ENCODE results near the gene ELN.

The ELN gene

DNA sequence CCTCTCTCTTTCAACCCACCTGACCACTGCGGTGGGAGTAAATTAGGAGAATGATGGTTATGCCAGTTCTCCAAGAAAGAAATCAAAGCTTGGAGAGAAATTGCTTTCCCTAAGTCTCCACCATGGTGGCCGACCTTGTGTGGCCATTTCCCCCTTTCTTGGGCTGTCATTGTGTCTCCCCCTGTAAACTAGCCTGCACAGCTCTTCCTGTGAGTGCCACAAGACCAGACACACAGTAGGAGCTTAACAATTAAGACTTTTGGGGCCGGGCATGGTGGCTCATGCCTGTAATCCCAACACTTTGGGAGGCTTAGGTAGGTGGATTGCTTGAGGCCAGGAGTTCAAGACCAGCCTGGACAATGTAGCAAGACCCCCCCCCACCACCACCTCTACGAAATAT lies 36.7 kb downstream of the ELN start:
- DNase-seq: no peak

DNA sequence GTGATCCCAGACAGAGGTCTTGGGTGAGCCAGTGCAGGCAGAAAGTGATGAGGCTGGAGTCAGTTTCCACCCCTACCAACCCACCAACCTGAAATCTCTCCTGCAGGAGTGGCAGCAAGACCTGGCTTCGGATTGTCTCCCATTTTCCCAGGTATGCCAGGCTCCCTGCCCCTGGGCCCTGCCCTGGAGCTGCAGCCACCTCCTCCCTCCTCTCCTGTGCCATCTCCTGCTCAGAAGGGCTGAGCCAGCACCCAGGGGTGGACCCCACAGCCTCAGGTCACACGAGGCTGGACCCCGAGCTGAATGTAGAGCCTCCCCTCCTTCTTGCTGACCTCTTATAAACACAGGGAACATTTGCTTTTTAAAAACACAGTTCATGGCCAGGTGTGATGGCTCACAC lies 38.7 kb downstream of the ELN start:
- no peak for DNase-seq

DNA sequence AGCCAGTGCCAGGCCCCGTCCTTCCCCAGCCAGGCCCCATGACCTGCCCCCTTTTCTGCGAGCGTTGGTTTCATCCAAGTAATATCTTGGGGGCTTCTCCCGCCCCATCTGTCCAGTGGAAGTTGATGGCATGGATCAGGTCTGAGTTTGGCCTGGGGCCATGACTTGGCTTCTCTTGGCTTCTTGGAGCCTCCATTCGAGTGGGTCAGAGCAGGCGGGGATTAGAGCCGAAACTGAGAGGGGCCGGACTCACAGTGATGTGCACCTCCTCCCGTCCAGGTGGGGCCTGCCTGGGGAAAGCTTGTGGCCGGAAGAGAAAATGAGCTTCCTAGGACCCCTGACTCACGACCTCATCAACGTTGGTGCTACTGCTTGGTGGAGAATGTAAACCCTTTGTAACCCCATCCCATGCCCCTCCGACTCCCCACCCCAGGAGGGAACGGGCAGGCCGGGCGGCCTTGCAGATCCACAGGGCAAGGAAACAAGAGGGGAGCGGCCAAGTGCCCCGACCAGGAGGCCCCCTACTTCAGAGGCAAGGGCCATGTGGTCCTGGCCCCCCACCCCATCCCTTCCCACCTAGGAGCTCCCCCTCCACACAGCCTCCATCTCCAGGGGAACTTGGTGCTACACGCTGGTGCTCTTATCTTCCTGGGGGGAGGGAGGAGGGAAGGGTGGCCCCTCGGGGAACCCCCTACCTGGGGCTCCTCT lies 40.6 kb downstream of the ELN start:
- DNase-seq: no peak

DNA sequence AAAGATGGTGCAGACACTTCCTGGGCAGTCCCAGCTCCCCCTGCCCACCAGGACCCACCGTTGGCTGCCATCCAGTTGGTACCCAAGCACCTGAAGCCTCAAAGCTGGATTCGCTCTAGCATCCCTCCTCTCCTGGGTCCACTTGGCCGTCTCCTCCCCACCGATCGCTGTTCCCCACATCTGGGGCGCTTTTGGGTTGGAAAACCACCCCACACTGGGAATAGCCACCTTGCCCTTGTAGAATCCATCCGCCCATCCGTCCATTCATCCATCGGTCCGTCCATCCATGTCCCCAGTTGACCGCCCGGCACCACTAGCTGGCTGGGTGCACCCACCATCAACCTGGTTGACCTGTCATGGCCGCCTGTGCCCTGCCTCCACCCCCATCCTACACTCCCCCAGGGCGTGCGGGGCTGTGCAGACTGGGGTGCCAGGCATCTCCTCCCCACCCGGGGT lies 41.1 kb downstream of the ELN start:
- DNase-seq: no peak

DNA sequence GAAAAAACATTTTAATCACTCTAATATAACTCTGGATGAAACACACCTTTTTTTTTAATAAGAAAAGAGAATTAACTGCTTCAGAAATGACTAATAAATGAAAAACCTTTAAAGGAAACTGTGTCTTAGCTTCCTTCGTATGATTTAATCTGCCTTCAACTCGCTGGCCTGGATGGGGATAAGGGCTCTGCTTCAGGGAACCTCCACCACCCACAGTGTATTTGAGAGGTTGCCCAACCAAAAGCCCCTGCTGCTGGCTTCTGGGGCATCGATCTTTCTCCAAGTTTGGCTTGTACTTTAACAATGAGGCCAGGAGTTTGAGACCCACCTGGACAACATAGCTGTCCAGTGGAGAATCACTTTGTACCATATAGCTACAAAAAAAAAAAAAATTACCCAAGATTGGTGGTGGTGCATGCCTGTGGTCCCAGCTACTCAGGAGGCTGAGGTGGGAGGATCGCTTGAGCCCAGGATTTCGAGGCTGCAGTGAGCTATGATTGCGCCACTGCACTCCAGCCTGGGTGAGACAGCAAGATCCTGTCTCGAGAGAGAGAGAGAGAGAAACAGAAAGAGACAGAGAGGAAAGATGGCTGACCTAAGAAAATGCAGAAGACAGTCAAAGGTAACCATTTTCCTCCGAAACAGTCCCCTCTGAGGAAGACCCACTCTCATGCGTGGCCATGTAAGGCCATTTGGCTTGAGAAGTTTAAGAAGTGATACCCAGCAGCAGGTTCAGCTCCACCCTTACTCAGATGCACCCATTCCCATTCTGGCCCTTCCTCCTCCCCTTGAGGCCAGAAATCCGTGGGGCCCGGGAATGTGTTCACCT lies 42.0 kb downstream of the ELN start:
- no peak for DNase-seq

DNA sequence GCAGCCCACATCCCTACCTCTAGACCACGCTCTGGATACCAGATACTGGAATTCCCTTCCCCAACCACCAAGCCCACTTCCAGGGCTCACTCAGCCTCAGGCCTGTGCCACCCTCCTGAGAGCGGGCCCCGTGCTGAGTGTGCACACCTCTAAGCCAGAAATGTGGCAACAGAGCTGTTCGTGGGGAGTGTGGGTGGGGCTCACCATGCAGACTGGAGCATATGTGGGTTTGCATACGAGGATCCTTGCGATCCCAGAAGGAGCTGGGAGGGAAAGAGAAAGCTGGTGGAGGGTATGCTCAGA lies 42.6 kb downstream of the ELN start:
- DNase-seq: no peak

DNA sequence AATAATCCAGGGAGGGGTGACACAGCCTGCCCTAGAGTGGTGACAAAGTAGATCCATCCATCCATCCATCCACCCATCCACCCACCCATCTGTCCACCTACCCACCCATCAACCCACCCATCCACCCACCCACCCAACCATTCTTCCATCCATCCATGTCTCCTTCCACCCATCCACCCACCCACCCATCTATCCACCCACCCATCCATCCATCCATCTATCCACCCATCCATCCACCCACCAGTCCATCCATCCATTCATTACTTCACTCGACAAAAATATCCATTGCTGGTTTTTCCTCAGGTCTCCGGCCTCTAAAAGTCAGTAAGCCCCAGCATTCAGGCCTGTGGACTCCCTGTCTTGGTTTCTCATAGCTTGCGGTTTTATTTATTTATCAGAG lies 43.1 kb downstream of the ELN start:
- no peak for DNase-seq

DNA sequence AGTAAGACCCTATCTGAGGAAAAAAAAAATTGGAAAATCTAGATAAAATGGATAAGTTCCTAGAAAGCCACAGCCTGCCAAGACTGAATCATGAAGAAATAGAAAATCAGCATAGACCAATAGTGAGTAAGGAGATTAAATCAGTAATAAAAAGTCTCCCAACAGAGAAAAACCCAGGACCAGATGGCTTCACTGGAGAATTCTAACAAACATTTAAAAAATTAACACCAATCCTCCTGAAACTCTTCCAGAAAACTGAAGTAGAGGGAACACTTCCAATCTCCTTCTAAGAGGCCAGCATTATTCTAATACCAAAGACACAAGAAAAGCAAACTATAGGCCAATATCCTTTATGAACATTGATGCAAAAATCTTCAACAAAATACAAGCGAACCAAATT lies 46.8 kb downstream of the ELN start:
- DNase-seq: no peak

DNA sequence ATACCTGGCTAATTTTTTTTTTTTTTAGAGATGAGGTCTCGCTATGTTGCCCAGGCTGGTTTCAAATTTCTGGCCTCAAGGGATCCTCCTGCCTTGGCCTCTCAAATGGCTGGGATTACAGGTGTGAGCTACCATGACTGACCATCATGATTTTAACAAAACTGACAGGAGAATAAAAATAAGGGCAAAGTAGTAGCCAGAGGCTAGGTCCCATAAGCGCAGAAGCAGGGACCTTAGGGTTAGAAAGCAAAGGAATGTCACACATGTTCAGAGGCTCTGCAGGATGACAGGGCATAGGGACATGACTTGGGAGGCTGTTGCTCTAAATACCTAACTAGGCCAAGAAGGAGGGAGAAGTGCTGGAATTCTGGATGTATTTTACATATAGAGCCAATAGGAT lies 50.5 kb downstream of the ELN start:
- no peak for DNase-seq

DNA sequence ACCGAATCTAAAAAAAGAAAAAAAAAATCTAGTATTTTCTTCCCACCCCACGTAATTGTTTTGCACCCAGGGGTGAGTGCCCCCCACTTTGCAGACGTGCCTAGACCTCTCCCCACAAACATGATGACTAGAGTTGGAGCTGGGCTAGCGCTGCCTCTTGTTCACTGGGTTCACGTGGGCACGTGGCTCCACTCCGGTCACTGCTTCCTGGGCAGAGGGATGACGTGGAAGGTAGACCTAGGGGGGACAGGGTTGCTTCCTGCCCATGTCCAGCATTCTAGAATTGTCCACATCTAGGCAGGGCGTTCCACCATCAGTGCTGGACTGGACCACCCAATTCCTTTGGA lies 54.8 kb downstream of the ELN start:
- DNase-seq: no peak

DNA sequence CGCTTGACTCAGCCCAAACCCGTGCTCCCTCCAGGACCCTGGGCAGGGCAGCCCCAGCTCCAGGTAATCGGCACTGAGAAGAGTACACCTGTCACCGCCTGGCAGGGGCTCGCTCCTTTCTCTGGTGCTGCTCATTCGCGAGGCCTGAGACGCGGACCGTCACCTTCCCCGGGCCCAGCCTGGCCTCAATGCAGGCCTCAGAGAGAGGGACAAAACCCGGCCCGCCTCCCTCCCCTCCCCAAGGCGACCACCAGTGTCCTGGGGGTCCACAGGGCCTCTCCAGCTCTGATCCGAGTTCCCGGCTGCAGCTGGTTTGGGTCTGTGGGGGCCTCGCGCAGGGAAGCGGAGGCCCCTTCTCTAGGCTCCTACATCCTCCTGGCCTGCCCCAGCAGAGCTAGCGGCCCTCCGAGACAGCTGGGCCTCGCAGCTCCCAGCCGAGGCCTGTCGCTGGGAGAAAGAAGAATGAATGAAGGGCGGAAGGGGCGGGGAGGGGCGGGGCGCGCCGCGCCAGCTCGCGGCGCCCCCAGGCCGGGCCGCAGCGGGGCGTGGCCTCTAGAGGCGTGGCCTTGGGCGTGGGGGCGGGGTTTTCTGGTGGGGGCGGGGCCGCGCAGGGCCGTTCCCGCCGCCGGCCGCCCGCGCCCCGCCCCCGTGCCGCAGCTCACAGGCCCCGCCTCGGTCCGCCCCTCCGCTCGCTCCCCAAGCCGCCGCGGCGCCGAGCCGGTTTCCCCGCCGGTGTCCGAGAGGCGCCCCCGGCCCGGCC lies 55.3 kb downstream of the ELN start, which contains the start of gene LIMK1:
LIMK1 (plus strand) TSS at position 688 of the 760 bp plus-strand sequence. CDS start 187 bp downstream, outside the sequence.
- peak; percentile 80 for DNase-seq

DNA sequence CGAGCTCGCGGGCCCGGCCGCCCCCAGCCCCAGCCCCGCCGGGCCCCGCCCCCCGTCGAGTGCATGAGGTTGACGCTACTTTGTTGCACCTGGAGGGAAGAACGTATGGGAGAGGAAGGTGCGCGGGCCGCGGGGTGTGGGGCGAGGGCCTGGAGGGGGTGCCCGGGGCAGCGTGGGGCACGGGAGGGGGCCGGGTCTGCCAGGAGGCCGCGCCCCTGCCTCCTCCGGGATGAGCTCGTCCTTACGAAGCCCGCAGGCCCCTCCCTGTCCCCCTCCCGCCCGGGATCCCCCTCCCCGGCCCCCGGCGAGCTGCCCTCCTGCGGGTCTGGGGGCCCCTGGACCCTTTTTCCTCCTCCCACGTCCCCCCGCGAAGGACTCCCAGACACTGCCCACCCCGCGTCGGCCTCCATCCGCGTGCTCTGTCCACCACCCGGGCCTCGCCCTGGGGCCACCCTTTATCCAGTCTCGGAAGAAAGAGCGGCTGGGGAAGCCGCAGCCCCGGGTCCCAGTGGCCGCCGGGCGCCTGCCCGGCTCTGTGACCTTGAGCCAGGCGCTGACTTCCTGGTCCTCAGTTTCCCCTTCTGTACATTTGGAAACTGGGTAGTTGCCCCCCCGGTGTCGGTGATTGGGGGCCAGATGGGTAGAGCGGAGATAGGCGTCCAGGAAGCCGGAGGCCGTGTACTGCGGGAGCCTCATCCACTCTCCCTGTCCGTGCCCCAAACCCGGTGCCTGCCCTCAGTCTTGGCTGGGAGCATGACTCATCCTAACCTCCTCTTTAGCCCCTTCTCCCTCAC lies 56.2 kb downstream of the ELN start:
- peak; percentile 83 for DNase-seq

DNA sequence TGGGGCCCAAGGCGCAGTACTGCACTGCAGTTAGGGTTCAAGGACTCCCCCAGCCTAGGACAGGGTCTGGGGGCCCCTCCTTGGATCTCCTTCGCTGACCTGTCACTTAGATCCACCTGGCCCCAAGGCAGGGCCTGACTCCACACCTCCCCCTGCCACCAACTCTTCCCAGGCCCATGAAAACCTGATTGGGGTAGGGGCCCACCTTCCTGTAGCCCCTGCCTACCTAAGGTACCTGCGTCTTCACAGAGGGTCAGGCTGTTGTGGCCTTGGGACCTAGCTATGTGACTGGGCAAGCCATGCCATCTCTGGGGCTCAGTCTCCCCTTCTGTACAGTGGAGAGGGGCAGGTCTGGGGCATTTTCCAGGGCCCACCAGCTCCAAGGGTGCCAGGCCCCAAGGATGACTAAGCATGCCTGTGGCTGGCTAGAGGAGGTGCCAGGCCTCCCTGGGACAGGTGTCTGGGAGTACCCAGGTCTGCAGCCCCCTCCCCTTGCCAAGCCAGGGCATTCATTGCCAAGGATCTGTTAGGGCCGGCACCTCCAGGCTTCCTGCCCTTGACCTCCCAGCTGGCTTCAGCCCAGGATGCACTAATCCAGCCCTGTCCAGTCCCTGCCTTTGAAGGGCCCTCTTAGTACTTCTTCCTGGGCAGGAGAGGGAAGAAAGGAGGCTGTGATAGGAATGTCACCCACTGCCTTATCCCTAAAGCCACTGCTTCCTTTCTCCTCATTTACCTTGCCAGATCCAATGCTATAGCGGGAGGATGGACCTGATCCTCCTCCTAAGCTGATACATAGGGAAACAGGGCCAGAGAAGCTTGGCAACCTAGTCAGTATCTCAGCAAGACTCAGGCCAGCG lies 57.0 kb downstream of the ELN start:
- no peak for DNase-seq

DNA sequence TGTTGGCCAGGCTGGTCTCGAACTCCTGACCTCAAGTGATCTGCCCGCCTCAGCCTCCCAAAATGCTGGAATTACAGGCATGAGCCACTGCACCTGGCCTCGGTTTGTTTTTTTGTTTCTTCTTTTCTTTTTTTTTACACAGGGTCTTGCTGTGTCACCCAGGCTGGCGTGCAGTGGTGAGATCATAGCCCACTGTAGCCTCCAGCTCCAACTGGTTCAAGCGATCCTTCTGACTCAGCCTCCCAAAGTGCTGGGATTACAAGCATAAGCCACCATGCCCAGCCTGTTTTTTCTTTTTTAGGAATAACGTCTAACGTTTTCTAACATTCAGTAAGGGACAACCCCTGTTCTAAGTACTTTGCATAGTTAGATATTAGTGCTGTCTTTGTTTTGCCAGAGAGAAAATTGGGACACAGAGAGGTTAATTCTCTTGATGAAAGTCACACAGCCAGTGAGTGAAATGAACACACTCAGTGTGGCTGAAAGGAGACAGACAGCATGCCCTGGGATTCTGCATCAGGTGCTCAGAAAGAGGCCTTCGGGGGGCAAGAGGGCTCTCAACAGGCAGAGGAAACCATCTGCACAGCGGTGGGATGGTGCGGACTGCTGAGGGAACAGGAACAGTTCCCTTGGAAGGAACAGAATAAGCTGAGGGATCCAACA lies 59.9 kb downstream of the ELN start:
- DNase-seq: no peak

DNA sequence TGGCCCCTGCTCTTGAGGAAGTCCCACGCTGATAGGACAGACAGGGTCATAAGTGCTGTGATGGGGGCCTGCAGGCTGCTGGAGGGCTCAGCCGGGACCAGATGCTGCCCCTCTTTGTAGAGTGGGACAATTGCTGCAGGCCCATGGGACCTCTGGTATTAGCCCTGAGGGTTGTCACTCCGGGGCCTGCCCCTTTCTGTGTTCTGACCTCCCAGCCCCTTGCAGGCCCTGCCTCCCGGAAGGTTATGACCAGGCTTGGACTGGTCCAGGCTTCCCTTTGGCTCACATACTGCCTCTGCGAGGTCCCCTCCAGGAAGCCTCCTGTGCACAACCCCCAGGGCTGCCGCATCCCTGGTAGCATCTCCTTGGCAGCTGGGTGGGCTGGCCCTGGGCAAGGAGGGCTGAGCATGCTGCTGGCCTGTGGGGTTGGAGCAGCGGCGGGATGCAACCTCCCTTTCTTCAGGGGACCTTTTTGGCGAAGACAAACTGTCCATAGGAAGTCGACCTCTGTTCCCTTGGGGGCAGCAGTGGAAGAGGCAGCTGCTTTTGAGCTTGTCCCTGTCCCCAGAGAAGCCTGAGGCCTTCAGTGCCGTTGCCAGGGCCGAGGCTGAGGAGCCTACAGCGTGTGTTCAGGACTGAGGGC lies 64.5 kb downstream of the ELN start:
- no peak for DNase-seq

DNA sequence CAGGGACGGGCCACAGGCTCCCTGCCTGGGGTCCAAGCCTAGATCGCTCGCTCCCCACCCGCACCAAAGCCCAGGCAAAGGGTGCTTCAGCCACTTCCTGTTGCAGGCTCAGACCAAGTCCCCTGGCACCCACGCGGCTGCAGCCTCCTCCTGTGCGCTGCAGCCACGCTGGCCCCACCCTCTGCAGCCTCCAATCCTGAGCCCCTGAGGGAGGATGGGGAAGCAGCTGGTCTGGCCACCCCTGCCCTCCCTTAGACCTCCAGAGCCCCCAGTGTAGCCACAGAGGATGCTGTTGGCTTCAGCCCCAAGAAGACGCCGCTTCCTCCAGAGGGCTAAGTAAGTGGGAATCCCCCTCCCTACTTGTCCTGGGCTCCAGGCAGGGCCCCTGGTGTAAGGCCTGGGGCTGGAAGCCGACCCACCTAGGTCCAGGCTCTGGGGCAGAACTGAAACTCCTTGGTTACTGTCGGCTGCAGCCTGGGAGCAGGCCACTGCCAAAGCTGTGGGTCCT lies 65.0 kb downstream of the ELN start:
- no peak for DNase-seq

DNA sequence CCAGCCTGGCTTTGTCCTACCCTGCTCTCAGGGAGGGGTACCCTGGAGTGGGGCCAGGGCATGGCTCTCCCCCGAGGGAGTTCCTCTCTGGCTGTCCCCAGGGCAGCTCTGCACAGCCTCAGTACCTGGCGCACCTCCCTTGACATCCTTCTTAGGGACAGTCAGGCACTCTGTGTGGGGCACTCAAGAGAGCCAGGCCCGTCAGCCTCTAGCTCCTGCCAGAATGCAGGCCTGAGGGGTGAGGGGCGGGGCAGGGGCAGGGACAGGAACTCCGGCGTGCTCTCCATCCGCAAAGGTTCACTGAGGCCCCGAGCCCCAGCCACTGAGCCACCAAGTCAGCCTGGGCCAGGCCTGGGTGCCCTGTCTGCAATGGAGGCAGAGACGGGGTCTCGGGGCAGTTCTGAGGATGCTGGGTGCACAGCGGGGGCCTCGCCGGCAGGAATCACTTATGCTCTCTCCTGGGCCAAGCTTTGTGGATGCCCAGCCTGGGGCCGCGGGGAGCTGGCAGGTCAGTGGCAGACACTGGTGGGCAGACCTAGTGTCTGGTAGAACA lies 65.8 kb downstream of the ELN start:
- DNase-seq: no peak

DNA sequence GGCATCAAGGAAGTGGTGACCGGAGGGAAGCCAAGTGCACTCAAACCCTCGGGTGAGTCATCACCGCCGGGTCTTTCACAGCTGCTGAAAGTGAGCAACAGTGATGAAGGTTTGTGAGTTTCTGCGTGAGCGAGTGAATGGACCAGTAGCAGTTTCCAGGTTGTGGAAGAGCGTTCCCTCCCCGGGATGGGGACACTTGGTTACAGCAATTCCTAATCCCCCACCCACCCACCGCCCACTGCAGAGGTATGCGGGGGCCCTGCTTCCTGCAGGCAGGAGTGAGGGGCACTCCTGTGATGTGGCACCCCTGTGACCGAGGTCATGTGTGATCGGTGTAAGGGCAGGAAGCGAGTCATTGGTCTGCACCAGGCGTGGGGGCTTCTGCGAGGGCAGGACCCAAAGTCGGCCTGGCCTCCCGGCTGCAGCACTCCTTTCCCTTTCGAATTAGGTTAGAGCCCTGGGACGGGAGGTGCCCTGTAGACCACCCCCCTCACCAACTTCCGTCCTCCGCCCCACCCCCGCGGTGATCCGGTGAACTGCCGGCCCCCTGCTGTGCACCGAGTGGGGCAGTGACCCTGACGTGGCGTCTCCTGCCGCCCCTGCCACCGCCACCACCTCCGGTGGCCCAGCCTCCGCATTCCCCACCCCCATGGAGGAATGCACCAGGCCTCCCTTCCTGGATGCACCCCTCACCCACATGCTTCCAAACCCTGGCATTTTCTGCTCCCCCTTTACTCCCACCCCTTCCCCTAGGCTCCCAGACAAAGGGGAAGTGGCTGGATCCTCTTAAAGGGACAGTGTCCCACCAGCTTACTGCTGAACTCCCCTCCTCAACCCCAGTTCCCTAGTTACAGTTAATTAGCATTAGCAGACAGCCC lies 66.5 kb downstream of the ELN start:
- peak; percentile 93 for DNase-seq

DNA sequence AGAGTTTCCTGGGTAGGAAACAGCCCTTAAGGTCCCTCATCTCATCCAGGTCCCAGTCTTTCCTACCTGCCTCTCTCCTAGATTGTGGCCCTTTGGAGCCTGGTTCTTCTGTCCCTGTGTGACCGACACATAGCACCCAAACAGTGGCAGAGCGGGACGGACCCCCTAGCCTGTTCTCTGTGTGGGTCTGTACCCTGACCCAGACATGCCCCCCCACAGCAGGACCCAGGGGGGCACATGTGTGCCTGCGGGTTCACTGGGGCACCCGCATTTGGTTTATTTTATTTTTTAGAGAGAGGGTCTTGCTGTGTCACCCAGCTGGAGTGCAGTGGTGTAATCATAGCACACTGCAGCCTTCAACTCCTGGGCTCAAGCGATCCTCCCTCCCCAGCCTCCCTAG lies 67.2 kb downstream of the ELN start:
- no peak for DNase-seq
